Activated CD4-positive, alpha-beta T cell treated with anti-CD3 and anti-CD28 coated beads for 24 hours (primary cell): ENCODE data around the gene RNF121.

Experiments
- DNase-seq, 2 donors: peaks; one replicate each; pipeline ENCODE4 v3.0.0-alpha.2; 2020; ENCODE audit warnings: low read depth in 2 of 2

The RNF121 gene

GRCh38 chr11:72005347-72006260 lies 76.8 kb downstream of the RNF121 start:
- no peak for DNase-seq

GRCh38 chr11:72006309-72007088 lies 77.7 kb downstream of the RNF121 start:
- DNase-seq = no peak

- DNase-seq = no peak
Observed at GRCh38 chr11:72007089-72007476, 78.2 kb downstream of the RNF121 start.

GRCh38 chr11:72007587-72007986 lies 78.7 kb downstream of the RNF121 start:
- DNase-seq = no peak

GRCh38 chr11:72008728-72009127 lies 79.9 kb downstream of the RNF121 start:
- DNase-seq = no peak

- no peak for DNase-seq
Observed at GRCh38 chr11:72009156-72009555, 80.3 kb downstream of the RNF121 start.

- no peak for DNase-seq
Observed at GRCh38 chr11:72010529-72011233, 81.8 kb downstream of the RNF121 start.

GRCh38 chr11:72012091-72012630 lies 83.3 kb downstream of the RNF121 start:
- no peak for DNase-seq

- no peak for DNase-seq
Observed at GRCh38 chr11:72012897-72013721, 84.3 kb downstream of the RNF121 start.

- no peak for DNase-seq
Observed at GRCh38 chr11:72013765-72014711, 85.2 kb downstream of the RNF121 start.

- DNase-seq = no peak
Observed at GRCh38 chr11:72014761-72015320, 86.0 kb downstream of the RNF121 start.

- DNase-seq = no peak
Observed at GRCh38 chr11:72015511-72016061, 86.7 kb downstream of the RNF121 start.

- DNase-seq = no peak
Observed at GRCh38 chr11:72018171-72018570, 89.3 kb downstream of the RNF121 start.

- DNase-seq = no peak
Observed at GRCh38 chr11:72023335-72023734, 94.5 kb downstream of the RNF121 start.

GRCh38 chr11:72024069-72024754 lies 95.4 kb downstream of the RNF121 start:
- DNase-seq = no peak

GRCh38 chr11:72026090-72026489 lies 97.2 kb downstream of the RNF121 start:
- no peak for DNase-seq

- DNase-seq = no peak
Observed at GRCh38 chr11:72030472-72031045, 101.7 kb downstream of the RNF121 start.

GRCh38 chr11:72036687-72037086 lies 107.8 kb downstream of the RNF121 start:
- DNase-seq = no peak
